ENCODE measurements around the gene BLMH. TPM values are rescaled to one million over a fixed set of nuclear protein-coding genes. Genes with fewer than 3 reads are reported as not detected.

Gene BLMH
- total RNA-seq, 1 experiment from 2014 or later: 49.0 TPM

DNA sequence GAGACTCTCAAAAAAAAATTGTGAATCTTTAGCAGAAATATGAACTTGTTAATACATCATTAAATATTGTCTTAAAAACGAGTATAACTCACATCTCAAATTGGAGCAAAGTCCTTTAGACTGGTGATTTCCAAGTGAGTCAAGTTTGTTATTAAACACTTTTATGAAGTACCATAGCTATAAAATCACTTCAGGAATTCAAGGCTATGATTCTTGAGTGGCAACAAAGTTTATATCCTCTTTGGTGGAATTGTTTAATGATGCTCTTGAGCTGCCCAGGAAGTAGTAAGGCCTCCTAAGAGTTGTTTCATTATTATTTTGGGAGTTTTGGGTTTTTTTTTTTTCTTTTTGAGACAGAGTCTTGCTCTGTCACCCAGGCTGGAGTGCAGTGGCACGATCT, 16.7 kb upstream of the BLMH start:
- no peak for DNase-seq (ENCODE audit: low read depth)

- DNase-seq (ENCODE audit: low read depth): no peak
These were observed 13.0 kb upstream of the BLMH start for GRCh38 chr17:30304778-30305177.

GRCh38 chr17:30302241-30302640, 10.5 kb upstream of the BLMH start:
- DNase-seq (ENCODE audit: low read depth): no peak

DNA sequence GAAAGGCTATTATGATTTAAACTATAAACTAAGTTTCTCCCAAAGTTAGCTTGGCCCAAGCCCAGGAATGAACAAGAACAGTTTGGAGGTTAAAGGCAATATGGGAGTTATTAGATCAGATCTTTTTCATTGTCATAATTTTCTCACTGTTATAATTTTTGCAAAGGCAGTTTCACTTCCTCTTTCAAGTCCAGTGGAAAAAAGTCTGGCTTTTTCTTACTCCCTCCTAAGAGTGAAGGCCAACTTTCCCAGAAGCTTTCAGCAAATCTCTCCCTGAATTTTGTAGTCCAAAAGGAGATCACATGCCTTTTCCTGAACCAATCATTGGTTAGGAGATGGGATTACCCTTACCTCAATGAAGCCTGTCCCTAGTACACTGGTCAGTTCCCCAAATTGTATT, 9.1 kb upstream of the BLMH start:
- no peak for DNase-seq (ENCODE audit: low read depth)

GRCh38 chr17:30299000-30299399, 7.3 kb upstream of the BLMH start:
- DNase-seq (ENCODE audit: low read depth): no peak

- no peak for DNase-seq (ENCODE audit: low read depth)
These were observed 6.0 kb upstream of the BLMH start for GRCh38 chr17:30297715-30298114.

GRCh38 chr17:30296499-30297080, 4.8 kb upstream of the BLMH start:
- DNase-seq (ENCODE audit: low read depth): peak; percentile 17

GRCh38 chr17:30292286-30292858, 628 bp upstream of the BLMH start:
- no peak for DNase-seq (ENCODE audit: low read depth)

DNA sequence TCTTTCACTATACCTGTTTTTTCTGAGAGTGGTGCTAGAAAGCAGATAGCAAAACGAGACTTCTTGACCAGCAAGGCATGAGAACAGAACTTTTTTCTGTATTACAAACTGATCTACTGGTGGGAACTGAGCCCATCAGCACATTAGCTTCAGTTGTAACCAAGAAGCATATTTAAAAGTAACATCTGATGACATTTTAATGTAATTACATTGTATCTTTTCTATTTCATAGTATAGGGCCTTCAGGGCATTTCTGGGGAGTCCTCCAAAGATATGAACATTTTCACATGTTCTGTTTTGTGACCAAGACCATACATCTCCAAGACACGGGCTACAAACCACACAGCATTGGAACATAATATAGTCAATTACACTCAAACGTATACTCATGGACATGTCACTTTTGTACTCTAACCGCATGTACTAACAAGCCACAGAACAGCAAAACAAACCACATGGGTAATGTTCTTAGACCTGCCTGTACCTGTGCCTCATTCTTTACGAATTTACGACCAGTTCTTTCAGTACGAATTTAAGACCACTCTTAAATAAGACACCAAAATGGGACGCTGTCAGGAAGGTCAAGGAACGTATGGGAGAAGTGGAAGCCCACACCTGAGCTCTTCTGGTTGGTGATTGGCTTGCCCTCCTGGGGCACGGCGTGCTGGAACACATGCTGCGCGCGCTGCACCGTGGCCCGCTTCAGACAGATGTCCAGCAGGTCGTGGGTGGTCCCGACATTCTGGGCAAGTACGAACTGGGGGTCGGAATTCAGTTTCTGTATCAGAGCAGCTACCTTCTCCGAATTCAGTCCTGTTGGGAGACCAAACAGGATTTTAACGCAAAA, 825 bp downstream of the BLMH start:
- peak; percentile 62 for DNase-seq (ENCODE audit: low read depth)

GRCh38 chr17:30290077-30290476, 1.7 kb downstream of the BLMH start:
- DNase-seq (ENCODE audit: low read depth): no peak

GRCh38 chr17:30279156-30279555, 12.6 kb downstream of the BLMH start:
- DNase-seq (ENCODE audit: low read depth): no peak

- DNase-seq (ENCODE audit: low read depth): no peak
These were observed 13.7 kb downstream of the BLMH start for GRCh38 chr17:30278032-30278431.

DNA sequence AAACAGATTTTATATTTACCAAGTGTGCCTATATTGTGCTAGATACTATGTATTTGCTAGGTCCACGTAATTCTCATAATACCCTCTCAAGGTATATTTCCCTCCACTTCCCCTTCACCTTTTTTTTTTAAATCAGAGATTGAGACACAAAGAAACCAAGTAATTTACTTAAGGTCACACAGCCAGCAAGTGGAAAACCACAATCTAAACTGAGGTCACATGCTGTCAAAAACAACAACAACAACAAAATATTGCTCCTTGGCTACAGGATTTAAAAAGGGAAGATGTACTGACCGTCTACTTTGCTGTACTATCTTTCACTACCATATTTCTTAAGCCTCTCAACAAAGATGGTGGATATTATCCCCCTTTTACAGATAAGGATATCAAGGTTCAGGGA, 15.8 kb downstream of the BLMH start:
- DNase-seq (ENCODE audit: low read depth): no peak

GRCh38 chr17:30274887-30275286, 16.9 kb downstream of the BLMH start:
- DNase-seq (ENCODE audit: low read depth): no peak

DNA sequence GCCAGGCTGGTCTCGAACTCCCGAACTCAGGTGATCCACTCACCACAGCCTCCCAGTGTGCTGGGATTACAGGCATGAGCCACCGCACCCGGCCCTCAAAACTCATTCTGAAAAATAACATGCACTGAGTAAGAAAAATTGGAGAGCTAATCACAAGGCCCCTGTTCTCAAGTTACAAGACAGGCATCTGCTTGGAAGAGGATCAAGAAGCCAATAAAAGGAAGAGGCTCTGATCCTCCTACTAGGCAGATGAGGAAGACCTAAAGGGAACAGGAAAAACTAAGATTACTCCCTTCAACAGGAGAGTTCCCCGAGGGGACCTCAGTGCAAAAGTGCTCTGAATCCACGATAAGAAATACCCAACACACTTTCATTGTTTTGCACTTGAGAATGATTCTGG, 18.4 kb downstream of the BLMH start:
- DNase-seq (ENCODE audit: low read depth): no peak

- DNase-seq (ENCODE audit: low read depth): no peak
These were observed 20.6 kb downstream of the BLMH start for GRCh38 chr17:30271102-30271501.

GRCh38 chr17:30267625-30268024, 24.1 kb downstream of the BLMH start:
- no peak for DNase-seq (ENCODE audit: low read depth)

DNA sequence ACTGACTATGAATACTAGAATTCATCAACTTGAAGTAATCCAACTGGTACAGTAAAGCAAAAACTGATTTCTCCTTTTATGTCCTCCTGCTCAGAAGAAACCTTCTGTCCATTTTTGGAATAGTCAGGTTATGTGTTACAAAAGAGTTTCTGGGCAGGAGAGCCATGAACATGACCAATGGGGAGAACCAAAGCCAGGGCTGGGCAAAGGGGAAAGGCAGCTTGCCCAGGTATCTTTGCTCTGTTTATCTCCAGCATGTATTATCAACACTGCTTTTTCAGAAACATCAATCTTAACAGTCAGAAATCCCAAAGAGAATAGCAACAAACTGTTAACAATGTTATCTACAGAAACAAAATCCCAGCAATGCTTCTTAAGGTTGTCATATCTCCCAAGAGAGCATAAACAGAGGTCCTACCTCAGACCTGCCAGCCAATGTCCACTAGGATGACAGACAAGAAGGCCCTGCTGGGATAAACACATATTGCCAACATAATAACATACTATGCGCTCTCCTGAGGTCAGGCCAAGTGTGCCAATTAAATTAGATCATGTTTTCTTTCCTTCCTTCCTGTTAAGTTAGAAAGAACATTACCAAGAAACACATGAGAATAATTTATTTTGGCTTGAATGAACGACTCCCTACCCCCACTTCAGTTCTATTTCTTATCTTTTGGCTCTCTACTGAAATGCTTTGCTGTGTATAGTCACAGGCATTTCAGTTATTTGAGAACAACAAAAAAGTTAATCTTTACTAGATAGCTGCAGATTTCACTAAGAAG, 28.0 kb downstream of the BLMH start:
- DNase-seq (ENCODE audit: low read depth): no peak

GRCh38 chr17:30256756-30257506, 34.8 kb downstream of the BLMH start:
- DNase-seq (ENCODE audit: low read depth): no peak

DNA sequence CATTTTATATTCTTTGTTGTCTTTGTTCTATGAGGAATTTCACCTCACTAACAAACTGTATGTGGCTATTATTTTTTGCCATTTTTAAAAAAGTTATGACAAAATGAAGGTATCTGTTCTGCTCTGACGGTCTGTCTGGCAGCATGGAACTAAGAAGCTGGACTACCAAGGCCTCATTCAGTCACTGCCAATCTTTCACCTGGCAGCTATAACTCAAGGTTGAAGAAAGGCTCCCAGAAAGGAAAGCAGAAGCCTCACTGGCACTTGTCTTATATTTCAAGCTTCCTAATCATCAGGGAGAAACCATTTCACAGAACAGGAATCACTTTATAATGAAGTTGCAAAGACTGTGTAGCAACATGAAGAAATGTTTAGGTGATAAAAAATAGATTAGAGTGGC, 37.6 kb downstream of the BLMH start:
- DNase-seq (ENCODE audit: low read depth): no peak

GRCh38 chr17:30253312-30253711, 38.4 kb downstream of the BLMH start:
- no peak for DNase-seq (ENCODE audit: low read depth)

DNA sequence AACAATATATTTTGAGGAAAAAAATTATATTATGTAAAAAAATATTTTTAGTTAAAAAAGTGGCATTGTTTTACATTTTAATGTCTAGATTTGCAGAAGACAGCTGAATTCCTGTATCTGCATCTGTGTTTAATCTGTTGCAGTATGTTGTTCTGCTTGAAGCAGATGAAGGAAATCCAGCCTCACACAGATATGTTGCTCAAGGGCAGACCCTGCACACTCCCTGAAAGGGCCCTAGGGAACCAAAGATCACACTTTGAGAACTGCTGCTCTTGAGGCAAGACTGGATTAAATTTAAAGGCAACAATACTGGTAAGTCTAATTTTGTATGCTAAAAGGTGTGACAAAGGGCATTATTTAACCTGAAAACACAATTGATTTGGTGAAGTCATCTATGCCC, 39.8 kb downstream of the BLMH start:
- DNase-seq (ENCODE audit: low read depth): no peak

Data from Daoy (cell line).